Osteoblast (primary cell): ENCODE data around the gene NPB. TPM values are rescaled to one million over a fixed set of nuclear protein-coding genes. Genes with fewer than 3 reads are reported as not detected.

Experiments used
- DNase-seq: peaks from one replicate; pipeline ENCODE4 v3.0.0; 2011; ENCODE audit warnings: low spot score, mixed read lengths; ENCODE audit not compliant: insufficient read length; ENCODE audit errors: missing footprints
- H2AFZ ChIP-seq: 2 replicates; pipeline ENCODE4 v1.6.0; 2011; ENCODE audit warnings: mild to moderate bottlenecking, low read length
- H3K27ac ChIP-seq: 2 replicates; pipeline ENCODE4 v1.5.1; 2011; ENCODE audit warnings: mild to moderate bottlenecking, low read depth, low read length, moderate library complexity
- H3K27me3 ChIP-seq: 2 replicates; pipeline ENCODE4 v1.6.0; 2012; ENCODE audit warnings: mild to moderate bottlenecking, control low read depth, inconsistent platforms, low read length, moderate library complexity; ENCODE audit not compliant: insufficient read depth
- H3K36me3 ChIP-seq: 2 replicates; pipeline ENCODE4 v1.5.1; 2011; ENCODE audit warnings: mild to moderate bottlenecking, low read length, control low read depth, moderate library complexity; ENCODE audit not compliant: insufficient read depth
- H3K4me1 ChIP-seq: 2 replicates; pipeline ENCODE4 v1.5.1; 2011; ENCODE audit warnings: mild to moderate bottlenecking, low read length, control low read depth, moderate library complexity; ENCODE audit not compliant: insufficient read depth
- H3K4me2 ChIP-seq: 2 replicates; pipeline ENCODE4 v1.6.0; 2011; ENCODE audit warnings: mild to moderate bottlenecking, low read length; ENCODE audit not compliant: insufficient read depth
- H3K4me3 ChIP-seq: fragments of 200-600 bp; sonication (generic); 3 replicates; pipeline ENCODE4 v1.5.1; 2012; ENCODE audit warnings: mild to moderate bottlenecking, low read length, inconsistent platforms; ENCODE audit not compliant: insufficient read depth
- H3K79me2 ChIP-seq: 2 replicates; pipeline ENCODE4 v1.6.0; 2012; ENCODE audit warnings: mild to moderate bottlenecking, low read length, control low read depth, inconsistent platforms; ENCODE audit not compliant: insufficient read depth
- H3K9me3 ChIP-seq: 2 replicates; pipeline ENCODE4 v1.5.1; 2011; ENCODE audit warnings: low read depth, low read length, control low read depth
- H4K20me1 ChIP-seq: 2 replicates; pipeline ENCODE4 v1.6.0; 2012; ENCODE audit warnings: mild to moderate bottlenecking, low read length, control low read depth; ENCODE audit not compliant: insufficient read depth
- total RNA-seq: library from RNA; depleted of rRNA; stranded (reverse); fragments of >200 nt; gene quantifications from 2 replicates; pipeline ENCODE4 v1.2.3, GENCODE V29; 2012
- TF ChIP-seq, protein P1 (sequence below): IDR thresholded peaks from 2 replicates; pipeline ENCODE4 v1.5.1; 2011; ENCODE audit warnings: mild to moderate bottlenecking, low read depth, low read length, moderate library complexity; ENCODE audit errors: extremely low read depth

The NPB gene
- total RNA-seq, 1 donor, result under 0.01 TPM

- DNase-seq, result no peak
- H3K27ac ChIP-seq, result no peak overlapping the region
- H3K4me2 ChIP-seq, result no peak overlapping the region
- no peaks in the 10 kb centered on the region for H3K9me3 ChIP-seq
- H2AFZ ChIP-seq, result no peak overlapping the region
- H3K4me1 ChIP-seq, result peaks cover 24% of the 10 kb centered on the region
- TF ChIP-seq, protein P1, sequence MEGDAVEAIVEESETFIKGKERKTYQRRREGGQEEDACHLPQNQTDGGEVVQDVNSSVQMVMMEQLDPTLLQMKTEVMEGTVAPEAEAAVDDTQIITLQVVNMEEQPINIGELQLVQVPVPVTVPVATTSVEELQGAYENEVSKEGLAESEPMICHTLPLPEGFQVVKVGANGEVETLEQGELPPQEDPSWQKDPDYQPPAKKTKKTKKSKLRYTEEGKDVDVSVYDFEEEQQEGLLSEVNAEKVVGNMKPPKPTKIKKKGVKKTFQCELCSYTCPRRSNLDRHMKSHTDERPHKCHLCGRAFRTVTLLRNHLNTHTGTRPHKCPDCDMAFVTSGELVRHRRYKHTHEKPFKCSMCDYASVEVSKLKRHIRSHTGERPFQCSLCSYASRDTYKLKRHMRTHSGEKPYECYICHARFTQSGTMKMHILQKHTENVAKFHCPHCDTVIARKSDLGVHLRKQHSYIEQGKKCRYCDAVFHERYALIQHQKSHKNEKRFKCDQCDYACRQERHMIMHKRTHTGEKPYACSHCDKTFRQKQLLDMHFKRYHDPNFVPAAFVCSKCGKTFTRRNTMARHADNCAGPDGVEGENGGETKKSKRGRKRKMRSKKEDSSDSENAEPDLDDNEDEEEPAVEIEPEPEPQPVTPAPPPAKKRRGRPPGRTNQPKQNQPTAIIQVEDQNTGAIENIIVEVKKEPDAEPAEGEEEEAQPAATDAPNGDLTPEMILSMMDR, result no peak
- peaks cover 96% of the 10 kb centered on the region for H3K79me2 ChIP-seq
- no peak overlapping the region for H3K4me3 ChIP-seq
- H3K36me3 ChIP-seq, result peaks cover 35% of the 10 kb centered on the region
- H3K27me3 ChIP-seq, result no peaks in the 10 kb centered on the region
- H4K20me1 ChIP-seq, result peaks cover 60% of the 10 kb centered on the region
These were observed 20.0 kb downstream of the NPB start for GRCh38 chr17:81921996-81922565.

DNA sequence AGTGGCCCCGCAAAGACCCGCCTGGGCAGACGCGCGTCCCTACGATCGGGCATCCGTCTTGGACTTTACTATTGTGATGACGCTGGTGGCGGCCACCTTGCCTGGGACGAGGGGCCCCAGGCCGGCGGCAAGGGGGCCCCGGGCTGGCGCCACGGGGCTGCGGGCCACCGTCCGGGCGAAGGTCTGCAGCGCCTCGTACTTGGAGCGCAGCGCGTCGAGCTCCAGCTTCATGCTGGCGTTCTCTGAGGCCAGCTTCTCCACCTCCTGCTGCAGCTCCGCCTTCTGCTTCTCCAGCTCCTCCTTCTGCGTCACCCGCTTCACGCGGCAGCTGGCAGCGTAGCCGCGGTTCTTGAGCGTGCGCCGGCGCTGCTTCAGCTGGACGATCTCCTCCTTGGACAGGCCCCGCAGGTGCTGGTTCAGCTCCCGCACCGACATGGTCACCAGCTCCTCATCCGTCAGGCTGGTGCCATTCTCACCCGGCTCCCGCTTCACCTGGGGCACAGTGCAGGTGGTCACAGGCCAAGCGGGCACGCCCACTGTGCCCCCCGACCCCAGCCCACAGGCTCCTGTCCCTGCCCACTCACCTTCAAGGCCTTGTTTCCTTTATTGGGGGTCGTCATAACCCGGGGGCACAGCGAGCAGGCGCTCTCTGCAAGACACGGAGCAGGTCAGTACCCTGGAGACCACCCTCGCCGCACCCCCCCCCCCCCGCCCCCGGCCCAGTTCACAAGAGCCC lies 20.7 kb downstream of the NPB start:
- Histone ChIP-seq H3K27me3 (no peaks in the 10 kb centered on the region), H3K4me1 (peaks cover 20% of the 10 kb centered on the region), H3K79me2 (peaks cover 90% of the 10 kb centered on the region), H2AFZ (no peak overlapping the region), H3K36me3 (peaks cover 35% of the 10 kb centered on the region), H3K27ac (peak overlapping the region; percentile 48), H3K4me3 (peak overlapping the region; percentile 64), H4K20me1 (peaks cover 56% of the 10 kb centered on the region), H3K4me2 (peak overlapping the region; percentile 83), H3K9me3 (no peaks in the 10 kb centered on the region)
- no peak for DNase-seq
- TF ChIP-seq, protein P1, result no peak

- Histone ChIP-seq H3K79me2 (peaks cover 83% of the 10 kb centered on the region), H3K27me3 (no peaks in the 10 kb centered on the region), H2AFZ (no peak overlapping the region), H3K4me2 (peak overlapping the region; percentile 83), H3K27ac (peak overlapping the region; percentile 80), H3K9me3 (no peaks in the 10 kb centered on the region), H3K4me3 (peak overlapping the region; percentile 64), H3K4me1 (peaks cover 21% of the 10 kb centered on the region), H4K20me1 (peaks cover 52% of the 10 kb centered on the region), H3K36me3 (peaks cover 35% of the 10 kb centered on the region)
- TF ChIP-seq, protein P1, result no peak
- peak; percentile 100 for DNase-seq
These were observed 21.5 kb downstream of the NPB start for GRCh38 chr17:81923302-81924260.
